ENCODE measurements around the gene DFFA. TPM values are rescaled to one million over a fixed set of nuclear protein-coding genes. Genes with fewer than 3 reads are reported as not detected.

Gene DFFA
- total and polyA plus RNA-seq, 9 of the 15 experiments (the other 6 are each of a cell fraction or from before 2014, with no cell fraction given), result 39.6 to 74.8 (median 59.2) TPM

DNA sequence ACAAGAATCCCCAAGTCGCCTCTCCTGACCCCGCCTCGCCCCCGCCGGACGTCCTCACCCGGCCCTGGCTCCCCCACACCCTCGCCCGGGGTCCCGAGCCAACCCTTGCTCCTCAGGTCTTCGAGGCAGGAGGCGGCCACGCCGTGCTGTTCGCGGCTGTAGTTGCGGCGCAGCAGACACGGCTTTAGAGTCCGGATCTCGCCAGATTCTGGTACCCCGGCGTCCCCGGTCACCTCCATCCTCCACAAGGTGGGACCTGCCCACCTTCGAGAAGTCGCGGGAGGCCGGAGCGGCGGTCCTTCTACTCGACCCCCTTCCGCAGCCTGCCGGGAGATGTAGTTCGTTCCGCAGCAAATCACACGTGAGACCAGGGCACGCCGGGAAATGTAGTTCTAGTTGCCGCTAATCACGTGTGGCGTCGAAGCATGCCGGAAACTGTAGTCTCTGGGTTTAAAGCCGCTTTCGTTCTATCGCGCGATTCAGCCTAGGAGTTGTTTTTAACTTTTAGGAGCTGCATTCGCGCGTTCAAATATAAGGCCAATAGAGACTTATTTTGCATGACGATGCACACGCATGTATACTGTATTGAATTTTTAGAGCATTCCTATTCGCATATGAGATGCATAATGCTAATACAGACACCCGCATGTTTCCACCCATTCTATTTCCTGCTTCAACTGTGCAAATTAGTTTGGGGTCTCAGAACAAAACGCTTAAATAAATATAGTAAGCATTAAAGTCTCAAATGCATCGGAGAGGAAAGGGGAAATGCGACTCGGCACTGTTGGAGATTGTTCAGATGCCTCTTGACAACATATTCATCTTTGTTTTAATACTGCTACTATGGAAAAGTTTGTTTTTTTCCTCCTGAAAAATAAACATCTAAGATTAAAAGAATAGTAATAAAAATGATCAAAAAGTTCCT is at the start of gene DFFA (continued):
- TF ChIP-seq MYC (IDR thresholded peaks at IDR 0.05; ENCODE audit: low read depth, low read length) (peak; percentile 97), MYC (CRISPR knock-in tag; IDR thresholded peaks at IDR 0.05; ENCODE audit: borderline replicate concordance, low read depth) (peak; percentile 70), GABPB1 (CRISPR knock-in tag; IDR thresholded peaks at IDR 0.05) (peak; percentile 93), CREM (IDR thresholded peaks at IDR 0.05; ENCODE audit: low read depth) (peak; percentile 97), RAD21 (CRISPR knock-in tag; conservative IDR thresholded peaks at IDR 0.05 in 1 of 2, IDR thresholded peaks at IDR 0.05 in 1 of 2) (no peak), C11orf30 (IDR thresholded peaks at IDR 0.05; ENCODE audit: low read depth) (peak; percentile 75), ZNF174 (CRISPR knock-in tag; IDR thresholded peaks at IDR 0.05) (no peak), CEBPB (tag; IDR thresholded peaks at IDR 0.05) (no peak), CXXC5 (CRISPR knock-in tag; IDR thresholded peaks at IDR 0.05) (peak; percentile 97), FOXK1 (CRISPR knock-in tag; IDR thresholded peaks at IDR 0.05; ENCODE audit: borderline replicate concordance) (no peak; the same call in 1 of the 2 replicates), ZNF766 (CRISPR knock-in tag; conservative IDR thresholded peaks at IDR 0.05) (peak; percentile 96), MAZ (CRISPR knock-in tag; conservative IDR thresholded peaks at IDR 0.05 in 1 of 2, IDR thresholded peaks at IDR 0.05 in 1 of 2) (peak; percentile 88 to 90), NEUROD1 (IDR thresholded peaks at IDR 0.05; ENCODE audit: borderline replicate concordance, low read depth, low read length, partially characterized antibody) (peak; percentile 69), KLF6 (CRISPR knock-in tag; IDR thresholded peaks at IDR 0.05; ENCODE audit: borderline replicate concordance) (peak; percentile 67; the same call in 1 of the 2 replicates), PTBP1 (IDR thresholded peaks at IDR 0.05; ENCODE audit: low read depth, low read length) (no peak), CHCHD3 (CRISPR knock-in tag; IDR thresholded peaks at IDR 0.05) (0 out of 2 replicates have a peak, but pooled peaks have one; percentile 77)
- TF ChIP-seq, protein P1, sequence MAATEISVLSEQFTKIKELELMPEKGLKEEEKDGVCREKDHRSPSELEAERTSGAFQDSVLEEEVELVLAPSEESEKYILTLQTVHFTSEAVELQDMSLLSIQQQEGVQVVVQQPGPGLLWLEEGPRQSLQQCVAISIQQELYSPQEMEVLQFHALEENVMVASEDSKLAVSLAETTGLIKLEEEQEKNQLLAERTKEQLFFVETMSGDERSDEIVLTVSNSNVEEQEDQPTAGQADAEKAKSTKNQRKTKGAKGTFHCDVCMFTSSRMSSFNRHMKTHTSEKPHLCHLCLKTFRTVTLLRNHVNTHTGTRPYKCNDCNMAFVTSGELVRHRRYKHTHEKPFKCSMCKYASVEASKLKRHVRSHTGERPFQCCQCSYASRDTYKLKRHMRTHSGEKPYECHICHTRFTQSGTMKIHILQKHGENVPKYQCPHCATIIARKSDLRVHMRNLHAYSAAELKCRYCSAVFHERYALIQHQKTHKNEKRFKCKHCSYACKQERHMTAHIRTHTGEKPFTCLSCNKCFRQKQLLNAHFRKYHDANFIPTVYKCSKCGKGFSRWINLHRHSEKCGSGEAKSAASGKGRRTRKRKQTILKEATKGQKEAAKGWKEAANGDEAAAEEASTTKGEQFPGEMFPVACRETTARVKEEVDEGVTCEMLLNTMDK (IDR thresholded peaks at IDR 0.05; ENCODE audit: borderline replicate concordance, insufficient read depth, low read depth, low read length, poor library complexity, severe bottlenecking), result peak; percentile 24
- TF ChIP-seq, protein P2, sequence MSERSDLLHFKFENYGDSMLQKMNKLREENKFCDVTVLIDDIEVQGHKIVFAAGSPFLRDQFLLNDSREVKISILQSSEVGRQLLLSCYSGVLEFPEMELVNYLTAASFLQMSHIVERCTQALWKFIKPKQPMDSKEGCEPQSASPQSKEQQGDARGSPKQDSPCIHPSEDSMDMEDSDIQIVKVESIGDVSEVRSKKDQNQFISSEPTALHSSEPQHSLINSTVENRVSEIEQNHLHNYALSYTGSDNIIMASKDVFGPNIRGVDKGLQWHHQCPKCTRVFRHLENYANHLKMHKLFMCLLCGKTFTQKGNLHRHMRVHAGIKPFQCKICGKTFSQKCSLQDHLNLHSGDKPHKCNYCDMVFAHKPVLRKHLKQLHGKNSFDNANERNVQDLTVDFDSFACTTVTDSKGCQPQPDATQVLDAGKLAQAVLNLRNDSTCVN (CRISPR knock-in tag; IDR thresholded peaks at IDR 0.05), result peak; percentile 85
- TF ChIP-seq, protein P3, sequence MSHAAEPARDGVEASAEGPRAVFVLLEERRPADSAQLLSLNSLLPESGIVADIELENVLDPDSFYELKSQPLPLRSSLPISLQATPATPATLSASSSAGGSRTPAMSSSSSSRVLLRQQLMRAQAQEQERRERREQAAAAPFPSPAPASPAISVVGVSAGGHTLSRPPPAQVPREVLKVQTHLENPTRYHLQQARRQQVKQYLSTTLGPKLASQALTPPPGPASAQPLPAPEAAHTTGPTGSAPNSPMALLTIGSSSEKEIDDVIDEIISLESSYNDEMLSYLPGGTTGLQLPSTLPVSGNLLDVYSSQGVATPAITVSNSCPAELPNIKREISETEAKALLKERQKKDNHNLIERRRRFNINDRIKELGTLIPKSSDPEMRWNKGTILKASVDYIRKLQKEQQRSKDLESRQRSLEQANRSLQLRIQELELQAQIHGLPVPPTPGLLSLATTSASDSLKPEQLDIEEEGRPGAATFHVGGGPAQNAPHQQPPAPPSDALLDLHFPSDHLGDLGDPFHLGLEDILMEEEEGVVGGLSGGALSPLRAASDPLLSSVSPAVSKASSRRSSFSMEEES (CRISPR knock-in tag; IDR thresholded peaks at IDR 0.05), result peak; percentile 78

All from K562 (cell line).